Stimulated activated naive CD8-positive, alpha-beta T cell treated with anti-CD3 and anti-CD28 coated beads, Interleukin-15, Interleukin-2, amounts not matched to agents 100 ng/mL and 50 ng/mL, for 24 hours (primary cell): ENCODE data around the gene POU2AF1.

Experiments
- H3K27ac Mint-ChIP-seq: one replicate; pipeline ENCODE4 v1.8.0; 2021; ENCODE audit warnings: mild to moderate bottlenecking, mixed read lengths
- H3K27me3 Mint-ChIP-seq: one replicate; pipeline ENCODE4 v1.8.0; 2021; ENCODE audit warnings: mixed read lengths
- H3K36me3 Mint-ChIP-seq: one replicate; pipeline ENCODE4 v1.8.0; 2021; ENCODE audit warnings: low read depth, mixed read lengths
- H3K4me1 Mint-ChIP-seq: one replicate; pipeline ENCODE4 v1.8.0; 2021; ENCODE audit warnings: low read depth, mixed read lengths
- H3K4me3 Mint-ChIP-seq: one replicate; pipeline ENCODE4 v1.8.0; 2021; ENCODE audit warnings: mild to moderate bottlenecking, mixed read lengths
- H3K9me3 Mint-ChIP-seq: one replicate; pipeline ENCODE4 v1.8.0; 2021; ENCODE audit warnings: mixed read lengths

Gene POU2AF1

DNA sequence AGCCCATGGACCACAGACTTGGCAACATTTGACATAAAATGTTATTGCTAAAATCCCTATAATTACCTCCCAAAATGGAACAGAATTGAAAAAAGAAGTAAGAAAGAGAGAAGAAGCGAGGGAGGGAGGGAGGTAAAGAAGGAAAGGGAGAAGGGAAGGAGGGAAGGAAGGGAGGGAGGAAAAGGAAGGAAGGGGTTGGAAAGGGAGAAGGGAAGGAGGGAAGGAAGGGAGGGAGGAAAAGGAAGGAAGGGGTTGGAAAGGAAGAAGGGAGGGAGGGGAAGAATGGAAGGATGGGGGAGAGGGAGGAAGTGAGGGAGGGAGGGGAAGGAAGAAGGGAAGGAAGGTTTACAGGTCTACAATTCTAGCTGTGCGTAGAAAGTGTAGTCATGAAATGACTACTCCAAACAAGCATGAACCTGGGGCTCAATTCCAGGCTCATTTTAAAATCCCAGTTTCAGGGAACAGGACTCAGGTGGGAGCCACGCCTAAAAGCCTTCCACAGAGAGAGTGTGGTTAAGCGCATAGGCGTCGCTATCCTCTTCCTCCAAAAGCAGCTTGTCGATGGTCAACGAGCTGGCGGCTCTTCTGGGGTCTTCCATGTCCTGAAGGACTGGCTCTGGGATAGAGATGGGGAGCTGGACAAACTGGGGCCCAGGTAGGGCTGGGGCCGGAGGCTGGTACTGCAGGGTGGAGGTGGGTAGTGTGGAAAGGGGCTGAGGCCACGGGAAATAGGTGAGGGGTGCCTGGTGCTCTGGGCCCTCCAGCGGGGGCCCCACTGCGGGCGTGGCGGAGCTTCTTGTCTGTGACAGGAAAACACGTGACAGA lies 25.1 kb downstream of the POU2AF1 start:
- no peaks in the 10 kb centered on the region for H3K4me1 Mint-ChIP-seq
- peaks cover 4% of the 10 kb centered on the region for H3K27me3 Mint-ChIP-seq
- H3K9me3 Mint-ChIP-seq = no peaks in the 10 kb centered on the region
- no peak overlapping the region for H3K4me3 Mint-ChIP-seq
- peaks cover 5% of the 10 kb centered on the region for H3K36me3 Mint-ChIP-seq
- H3K27ac Mint-ChIP-seq = peak overlapping the region; percentile 32

DNA sequence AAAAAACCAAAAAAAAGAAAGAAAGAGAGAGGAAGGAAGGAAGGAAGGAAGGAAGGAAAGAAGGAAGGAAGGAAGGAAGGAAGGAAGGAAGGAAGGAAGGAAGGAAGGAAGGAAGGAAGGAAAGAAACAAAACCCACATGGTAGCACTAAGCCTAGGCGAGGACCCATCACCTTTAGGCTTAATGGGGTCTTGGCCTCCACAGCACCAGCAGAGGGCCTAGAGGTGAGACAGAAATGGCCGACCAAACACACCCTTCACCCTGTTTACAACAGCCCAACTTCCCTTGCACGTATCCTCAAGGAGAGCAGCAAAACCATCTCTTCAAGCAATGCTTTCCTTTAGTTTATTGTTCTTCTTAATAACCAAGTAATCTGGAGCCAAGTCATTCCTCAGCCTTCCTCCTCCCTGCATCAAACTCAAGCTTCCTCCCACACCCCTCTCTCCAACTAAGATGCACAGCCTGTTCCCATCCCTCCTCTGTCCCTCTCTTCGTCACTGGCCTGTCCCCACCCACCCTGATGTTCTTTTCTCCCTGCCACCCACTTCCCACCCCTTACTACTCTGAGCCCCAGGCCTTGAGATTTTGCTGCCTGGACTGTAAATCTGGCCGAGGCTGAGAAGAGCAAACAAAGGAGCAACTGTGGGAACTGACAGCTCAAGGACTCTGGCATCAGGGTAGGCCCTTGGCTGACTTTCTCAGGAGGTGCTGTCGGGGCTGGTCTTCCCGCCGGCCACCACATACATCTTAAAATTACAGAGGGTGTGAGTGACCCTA lies 26.0 kb downstream of the POU2AF1 start:
- Mint-ChIP-seq H3K27ac (peak overlapping the region; percentile 54), H3K27me3 (peaks cover 4% of the 10 kb centered on the region), H3K36me3 (peaks cover 5% of the 10 kb centered on the region), H3K9me3 (no peaks in the 10 kb centered on the region), H3K4me1 (no peaks in the 10 kb centered on the region), H3K4me3 (no peak overlapping the region)

DNA sequence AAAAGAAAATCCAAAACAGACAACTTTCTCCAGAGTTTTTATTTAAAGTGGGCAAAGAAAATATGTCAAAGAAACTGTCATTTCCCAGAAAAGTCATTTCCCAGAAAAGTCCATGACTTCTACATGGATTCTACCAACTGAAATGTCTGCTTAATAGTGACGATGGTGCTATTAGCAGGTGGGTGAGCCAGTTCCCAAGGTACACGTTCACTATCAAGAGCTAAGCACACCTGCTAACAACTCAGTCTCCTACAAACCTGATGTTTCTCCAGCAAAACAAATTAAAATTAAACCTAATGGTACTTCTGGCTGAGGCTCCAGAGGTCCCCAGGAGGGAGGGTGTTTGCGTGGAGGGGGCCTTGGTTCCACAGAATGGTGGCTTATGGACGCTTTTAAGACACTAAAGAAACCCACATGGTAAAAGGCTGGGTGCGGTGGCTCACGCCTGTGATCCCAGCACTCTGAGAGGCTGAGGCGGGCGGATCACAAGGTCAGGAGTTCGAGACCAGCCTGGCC lies 26.8 kb downstream of the POU2AF1 start:
- Mint-ChIP-seq H3K36me3 (peaks cover 5% of the 10 kb centered on the region), H3K27me3 (peaks cover 4% of the 10 kb centered on the region), H3K9me3 (no peaks in the 10 kb centered on the region), H3K27ac (no peak overlapping the region), H3K4me1 (no peaks in the 10 kb centered on the region), H3K4me3 (no peak overlapping the region)

DNA sequence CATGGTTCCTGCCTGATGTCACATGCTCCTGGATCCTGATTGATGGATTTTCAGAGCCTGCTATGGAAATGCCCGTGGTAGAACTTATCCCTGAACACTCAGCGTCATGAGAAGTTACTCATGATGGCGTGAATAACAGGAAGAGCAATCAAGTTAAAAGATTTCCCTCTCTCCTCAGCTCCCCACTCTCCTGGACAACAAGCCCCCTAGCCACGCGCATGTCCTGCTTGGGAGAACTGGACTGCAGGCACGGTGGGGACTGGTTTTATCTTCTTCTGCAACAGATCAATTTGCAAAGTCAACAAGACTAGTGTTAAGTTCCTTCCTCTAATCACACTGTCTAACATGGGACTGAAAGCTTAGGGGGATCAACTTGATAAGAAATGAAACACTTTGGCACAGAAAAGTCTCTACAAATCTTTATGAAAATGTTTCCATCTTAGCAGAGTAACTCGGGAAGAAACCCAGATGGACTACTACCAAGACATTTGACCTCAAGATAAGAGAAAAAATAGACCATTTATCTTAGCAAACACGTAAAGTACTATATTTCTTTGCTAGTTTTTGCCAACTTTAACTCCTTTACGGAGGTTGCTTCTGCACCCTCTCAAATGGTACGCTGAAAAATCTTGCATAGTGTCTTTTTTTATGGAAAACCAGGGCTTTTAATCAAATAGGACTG lies 27.6 kb downstream of the POU2AF1 start:
- Mint-ChIP-seq H3K4me3 (no peak overlapping the region), H3K36me3 (peaks cover under 1% of the 10 kb centered on the region), H3K27ac (no peak overlapping the region), H3K9me3 (no peaks in the 10 kb centered on the region), H3K27me3 (peaks cover 4% of the 10 kb centered on the region), H3K4me1 (no peaks in the 10 kb centered on the region)

DNA sequence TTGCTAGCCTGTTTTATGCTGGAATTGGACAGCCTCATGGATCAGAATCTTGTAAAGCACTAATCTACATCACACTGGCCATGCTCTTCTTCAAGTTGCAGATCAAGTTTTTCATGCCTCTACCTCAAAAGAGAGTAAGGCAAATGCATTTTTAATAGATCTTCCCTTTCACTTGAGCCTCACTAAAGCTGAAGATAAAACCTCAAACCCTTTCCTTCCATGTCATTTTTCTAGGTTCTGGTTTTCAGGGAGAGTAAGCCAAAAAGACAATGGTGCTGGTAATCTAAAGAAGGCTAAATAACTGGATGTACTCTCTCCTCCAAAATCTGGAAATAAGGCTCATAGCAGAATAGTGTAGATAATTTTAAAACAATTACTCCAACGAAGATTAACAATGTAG lies 28.3 kb downstream of the POU2AF1 start:
- no peaks in the 10 kb centered on the region for H3K4me1 Mint-ChIP-seq
- H3K27me3 Mint-ChIP-seq = peaks cover 4% of the 10 kb centered on the region
- H3K4me3 Mint-ChIP-seq = no peak overlapping the region
- no peaks in the 10 kb centered on the region for H3K36me3 Mint-ChIP-seq
- H3K27ac Mint-ChIP-seq = no peak overlapping the region
- no peaks in the 10 kb centered on the region for H3K9me3 Mint-ChIP-seq

DNA sequence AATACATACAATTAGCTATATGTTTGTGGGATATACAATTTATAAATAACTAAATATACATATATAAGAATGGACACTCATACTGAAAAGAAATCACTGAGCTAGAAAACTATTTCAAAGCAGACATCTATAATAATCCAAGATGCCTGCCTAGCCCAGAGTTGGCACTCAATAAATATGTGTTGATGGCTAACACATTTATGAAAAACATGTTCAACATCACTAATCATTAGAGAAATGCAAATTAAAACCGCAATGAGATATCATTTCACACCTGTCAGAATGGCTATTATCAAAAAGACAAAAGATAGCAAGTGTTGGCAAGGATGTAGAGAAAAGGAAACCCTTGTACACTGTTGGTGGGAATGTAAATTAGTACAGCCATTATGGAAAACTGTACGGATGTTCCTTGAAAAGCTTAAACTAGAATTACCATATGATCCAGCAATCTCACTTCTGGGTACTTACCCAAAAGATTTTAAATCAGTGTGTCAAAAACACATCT lies 29.8 kb downstream of the POU2AF1 start:
- Mint-ChIP-seq H3K9me3 (no peaks in the 10 kb centered on the region), H3K4me3 (no peak overlapping the region), H3K27ac (no peak overlapping the region), H3K27me3 (peaks cover 8% of the 10 kb centered on the region), H3K4me1 (no peaks in the 10 kb centered on the region), H3K36me3 (no peaks in the 10 kb centered on the region)

DNA sequence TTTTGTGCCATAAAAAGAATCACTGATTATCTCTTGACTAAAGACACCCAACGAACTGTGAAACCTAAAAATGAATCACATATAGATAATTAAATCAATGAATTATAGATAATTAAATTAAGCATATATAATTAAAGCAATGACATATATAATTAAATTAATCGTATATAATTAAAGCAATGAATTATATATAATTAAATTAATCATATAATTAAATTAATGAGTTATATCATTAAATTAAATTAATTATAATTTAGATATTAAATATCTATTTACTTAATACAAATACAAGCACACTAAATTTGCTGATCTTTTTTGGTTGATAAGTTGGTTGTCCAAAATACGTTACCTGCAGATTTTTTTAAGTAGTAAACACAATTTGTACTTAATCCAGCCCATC lies 30.9 kb downstream of the POU2AF1 start:
- Mint-ChIP-seq H3K27me3 (peaks cover 8% of the 10 kb centered on the region), H3K4me3 (no peak overlapping the region), H3K36me3 (no peaks in the 10 kb centered on the region), H3K27ac (no peak overlapping the region), H3K4me1 (no peaks in the 10 kb centered on the region), H3K9me3 (no peaks in the 10 kb centered on the region)

DNA sequence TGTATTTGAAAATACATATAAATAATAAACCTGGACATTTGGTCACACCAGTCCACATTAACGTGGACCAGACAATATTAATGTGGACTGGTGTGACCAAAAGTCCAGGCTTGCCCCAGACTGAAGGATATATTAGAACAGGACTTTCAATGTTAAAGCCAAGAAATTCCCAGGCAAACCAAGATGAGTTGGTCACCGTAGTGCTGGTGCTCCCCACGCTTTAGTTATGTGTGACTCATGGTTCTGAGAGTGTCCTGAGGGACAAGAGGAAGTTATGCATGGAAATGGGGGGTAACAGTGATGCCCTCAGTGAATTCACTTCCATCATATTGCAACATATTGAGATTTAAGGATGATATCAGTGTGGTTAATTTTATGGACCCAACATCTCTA lies 31.4 kb downstream of the POU2AF1 start:
- H3K27me3 Mint-ChIP-seq = peaks cover 8% of the 10 kb centered on the region
- H3K4me1 Mint-ChIP-seq = no peaks in the 10 kb centered on the region
- no peaks in the 10 kb centered on the region for H3K9me3 Mint-ChIP-seq
- no peak overlapping the region for H3K27ac Mint-ChIP-seq
- H3K36me3 Mint-ChIP-seq = no peaks in the 10 kb centered on the region
- no peak overlapping the region for H3K4me3 Mint-ChIP-seq

DNA sequence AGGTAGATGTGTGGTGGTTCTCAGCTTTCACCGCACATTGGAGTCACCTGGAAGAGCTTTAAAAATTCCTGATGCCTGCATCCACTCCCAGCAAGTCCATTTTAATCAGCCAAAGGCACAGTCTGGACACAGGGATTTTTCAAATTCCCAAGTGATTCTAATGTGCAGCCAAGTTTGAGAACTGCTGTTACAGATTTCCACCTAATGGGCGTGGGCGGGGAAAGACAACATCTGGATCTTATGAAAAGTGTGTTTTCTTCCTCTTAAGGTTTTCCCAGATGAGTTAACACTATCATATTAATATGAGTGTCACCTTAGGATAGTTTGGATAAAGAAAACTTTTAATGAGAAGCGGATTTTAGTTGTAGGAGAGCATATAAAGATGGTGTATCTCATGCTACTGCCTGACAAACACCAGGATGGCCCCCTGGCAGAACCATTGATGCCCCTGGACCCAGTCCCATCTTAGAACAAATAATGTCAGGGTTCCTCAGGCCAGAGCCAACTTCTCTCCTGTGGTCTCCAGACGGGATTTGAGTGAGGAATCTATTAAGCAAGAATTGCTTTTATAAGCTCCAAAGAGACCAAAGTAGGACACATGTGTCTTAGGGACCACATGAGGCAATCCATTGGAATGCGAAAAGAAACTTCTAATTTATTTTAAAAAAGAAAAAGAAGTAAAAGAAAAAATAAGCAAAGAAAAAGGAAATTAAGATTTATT lies 31.9 kb downstream of the POU2AF1 start:
- H3K4me1 Mint-ChIP-seq = no peaks in the 10 kb centered on the region
- no peak overlapping the region for H3K4me3 Mint-ChIP-seq
- no peak overlapping the region for H3K27ac Mint-ChIP-seq
- H3K27me3 Mint-ChIP-seq = peaks cover 8% of the 10 kb centered on the region
- H3K36me3 Mint-ChIP-seq = no peaks in the 10 kb centered on the region
- no peaks in the 10 kb centered on the region for H3K9me3 Mint-ChIP-seq

DNA sequence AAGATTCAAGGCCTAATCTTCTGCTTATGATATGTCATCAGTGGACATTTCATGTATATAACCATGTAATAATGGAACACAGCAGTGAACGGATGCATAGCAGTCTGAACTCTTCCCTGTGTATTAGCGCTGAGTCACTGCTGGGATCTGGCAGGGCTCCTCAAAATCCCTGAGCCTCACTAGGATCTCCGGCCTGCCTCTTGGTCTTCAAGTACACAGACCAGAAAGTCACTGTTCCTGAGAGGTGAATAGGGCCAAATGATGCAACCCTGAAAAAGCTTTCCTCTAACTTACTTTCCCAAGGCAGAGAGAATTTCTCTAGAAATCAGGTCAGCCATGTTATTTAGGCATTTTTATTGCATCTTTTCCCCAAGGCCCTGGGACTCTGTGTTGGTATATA lies 35.0 kb downstream of the POU2AF1 start:
- no peak overlapping the region for H3K4me3 Mint-ChIP-seq
- H3K36me3 Mint-ChIP-seq = peaks cover 6% of the 10 kb centered on the region

DNA sequence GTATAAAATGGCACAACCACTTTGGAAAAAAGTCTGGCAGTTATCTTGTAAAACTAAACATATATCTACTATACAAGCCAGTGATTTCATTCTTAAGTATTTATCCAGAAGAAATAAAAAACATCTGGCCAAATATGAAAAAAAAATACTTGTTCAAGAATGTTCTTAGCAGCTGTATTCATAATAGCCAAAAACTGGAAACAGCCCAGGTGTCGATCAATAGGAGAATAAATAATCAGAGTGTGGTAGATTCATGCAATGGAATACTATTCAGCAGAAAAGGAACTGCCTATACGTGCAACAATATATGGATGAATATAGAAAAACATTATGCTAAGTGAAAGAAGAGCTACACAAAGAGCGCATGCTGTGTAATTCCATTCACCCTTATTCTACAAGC lies 36.7 kb downstream of the POU2AF1 start:
- peaks cover 10% of the 10 kb centered on the region for H3K9me3 Mint-ChIP-seq
- H3K27me3 Mint-ChIP-seq = peaks cover 4% of the 10 kb centered on the region
- no peaks in the 10 kb centered on the region for H3K4me1 Mint-ChIP-seq
- H3K4me3 Mint-ChIP-seq = no peak overlapping the region
- H3K36me3 Mint-ChIP-seq = peaks cover 6% of the 10 kb centered on the region
- no peak overlapping the region for H3K27ac Mint-ChIP-seq

More for the DNA sequence above, 35.0 kb downstream of the POU2AF1 start:
- peaks cover 4% of the 10 kb centered on the region for H3K27me3 Mint-ChIP-seq
- H3K9me3 Mint-ChIP-seq = peaks cover 10% of the 10 kb centered on the region
- H3K27ac Mint-ChIP-seq = no peak overlapping the region
- H3K4me1 Mint-ChIP-seq = no peaks in the 10 kb centered on the region

DNA sequence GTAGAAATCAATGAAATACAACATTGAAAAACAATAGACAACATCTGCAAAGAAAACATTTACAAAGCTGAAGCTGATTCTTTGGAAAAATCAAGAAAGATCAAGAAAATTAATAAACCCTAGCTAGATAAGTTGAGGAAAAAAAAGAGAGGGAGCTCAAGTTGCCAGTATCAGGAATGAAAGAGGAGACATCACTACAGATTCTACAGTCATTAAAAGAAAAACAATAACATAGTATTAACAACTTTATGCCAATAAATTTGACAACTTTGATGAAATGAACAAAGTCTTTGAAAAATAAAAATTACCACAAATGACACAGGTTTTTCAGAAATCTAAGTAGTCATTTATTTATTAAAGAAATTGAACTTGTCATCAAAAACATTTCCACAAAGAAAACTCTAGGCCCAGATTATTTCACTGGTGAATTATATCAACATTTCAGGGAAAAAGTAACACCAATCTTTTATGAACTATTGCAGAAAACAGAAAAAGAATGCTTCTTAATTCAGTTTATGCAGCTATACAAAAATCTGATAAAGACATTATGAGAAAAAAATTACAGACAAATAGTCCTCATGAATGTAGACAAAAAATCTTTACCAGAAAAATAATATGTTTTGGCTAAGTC lies 39.2 kb downstream of the POU2AF1 start:
- H3K9me3 Mint-ChIP-seq = peaks cover 10% of the 10 kb centered on the region
- H3K4me3 Mint-ChIP-seq = no peak overlapping the region
- no peaks in the 10 kb centered on the region for H3K27me3 Mint-ChIP-seq
- H3K36me3 Mint-ChIP-seq = peaks cover 6% of the 10 kb centered on the region
- H3K4me1 Mint-ChIP-seq = no peaks in the 10 kb centered on the region
- H3K27ac Mint-ChIP-seq = no peak overlapping the region

DNA sequence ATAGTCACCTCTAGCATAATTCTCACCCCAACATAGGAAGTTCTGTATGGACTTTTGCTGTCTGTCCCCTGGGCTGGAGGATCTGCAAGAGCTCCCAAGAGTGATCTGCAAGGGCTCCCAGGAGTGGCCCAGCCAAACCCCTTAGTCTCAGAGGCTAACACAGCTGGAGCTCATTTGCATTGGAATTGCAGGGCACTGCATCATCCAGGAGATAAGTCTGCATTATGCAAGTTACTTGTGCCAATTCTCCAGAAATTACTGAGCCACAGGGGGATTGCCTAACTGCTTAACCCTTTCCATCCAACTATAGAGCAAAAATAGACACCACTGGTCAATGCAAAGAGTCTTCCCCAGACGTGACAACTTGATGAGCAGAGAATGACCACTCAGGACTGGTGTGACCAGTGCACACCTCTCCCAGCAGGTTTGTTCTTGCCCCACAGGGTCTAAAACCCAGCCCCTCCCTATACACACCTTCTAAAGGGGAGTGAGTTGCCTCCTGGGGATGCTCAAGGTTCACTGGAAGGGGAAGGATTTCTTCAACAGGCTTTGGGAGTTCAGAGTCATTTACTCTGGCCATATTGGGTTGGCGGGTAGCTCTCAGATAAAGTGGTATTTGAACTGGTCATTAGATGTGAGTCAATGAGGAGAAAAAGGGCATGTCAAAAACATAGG lies 42.4 kb downstream of the POU2AF1 start:
- Mint-ChIP-seq H3K4me1 (no peaks in the 10 kb centered on the region), H3K27me3 (no peaks in the 10 kb centered on the region), H3K9me3 (peaks cover 10% of the 10 kb centered on the region), H3K27ac (no peak overlapping the region), H3K36me3 (peaks cover 6% of the 10 kb centered on the region), H3K4me3 (no peak overlapping the region)
